Natural killer cell (primary cell): ENCODE measurements around the gene CRCP. TPM values are rescaled to one million over a fixed set of nuclear protein-coding genes. Genes with fewer than 3 reads are reported as not detected.
A peak's percentile ranks its signal among the peaks of the same experiment; 100 is the strongest.
"Not testable (repeated sequence)": the region's sequence is repeated elsewhere in the genome, so short reads cannot be mapped to it uniquely, and the experiment has no call there.

Experiments used
- ATAC-seq, 3 donors: fragments of 150-1000 bp in 2 of 3; fragments of 200-7000 bp in 1 of 3; cut with Tn5 transposase; 1 replicate in 1 of 3; 2 replicates in 2 of 3; pipeline ENCODE4 v1.10.0; 2021; ENCODE audit warnings: mild to moderate bottlenecking in 2 of 3, moderate library complexity in 2 of 3
- DNase-seq, 2 donors: peaks; one replicate each; pipeline versions ENCODE4 v3.0.0 to v3.0.0-alpha.2; 2013 to 2021; ENCODE audit warnings: mixed read lengths in 1 of 2
- H3K27ac ChIP-seq: one replicate; pipeline ENCODE4 v1.5.1; 2013; ENCODE audit warnings: mild to moderate bottlenecking, low read length
- H3K27me3 ChIP-seq: one replicate; pipeline ENCODE4 v1.6.1; 2013; ENCODE audit warnings: low read length; ENCODE audit not compliant: control insufficient read depth, insufficient read depth
- H3K36me3 ChIP-seq: one replicate; pipeline ENCODE4 v1.6.1; 2013; ENCODE audit warnings: low read length; ENCODE audit not compliant: control insufficient read depth, insufficient read depth
- H3K4me1 ChIP-seq: one replicate; pipeline ENCODE4 v1.6.1; 2013; ENCODE audit warnings: low read length; ENCODE audit not compliant: control insufficient read depth, insufficient read depth
- H3K4me3 ChIP-seq: one replicate; pipeline ENCODE4 v1.5.1; 2013; ENCODE audit warnings: low read length
- H3K9me3 ChIP-seq: one replicate; pipeline ENCODE4 v1.6.1; 2013; ENCODE audit warnings: low read length; ENCODE audit not compliant: control insufficient read depth, insufficient read depth
- H3K27ac Mint-ChIP-seq, 2 donors: one replicate each; pipeline ENCODE4 v1.8.0; 2022; ENCODE audit warnings: mild to moderate bottlenecking in 2 of 2, mixed read lengths in 2 of 2, moderate library complexity in 1 of 2
- H3K27me3 Mint-ChIP-seq, 2 donors: one replicate each; pipeline ENCODE4 v1.8.0; 2022; ENCODE audit warnings: low read depth in 2 of 2, mixed read lengths in 2 of 2
- H3K36me3 Mint-ChIP-seq: one replicate; pipeline ENCODE4 v1.8.0; 2022; ENCODE audit warnings: mixed read lengths
- H3K4me1 Mint-ChIP-seq, 2 donors: one replicate each; pipeline ENCODE4 v1.8.0; 2022; ENCODE audit warnings: mixed read lengths in 2 of 2
- H3K4me3 Mint-ChIP-seq: one replicate; pipeline ENCODE4 v1.8.0; 2022; ENCODE audit warnings: mild to moderate bottlenecking, moderate library complexity, mixed read lengths
- H3K9me3 Mint-ChIP-seq, 2 donors: one replicate each; pipeline ENCODE4 v1.8.0; 2022; ENCODE audit warnings: mixed read lengths in 2 of 2
- WGBS: methylation state at CpG from one replicate; pipeline ENCODE4 v1.1.7; 2013; ENCODE audit warnings: missing lambda C conversion rate; ENCODE audit not compliant: insufficient coverage; 5-methylcytosine and 5-hydroxymethylcytosine counted together
- intact Hi-C: fragments of 100-400 bp; cut with micrococcal nuclease; formaldehyde crosslinking; loops from one replicate; pipeline ENCODE4 v1.14.2; 2022
- total RNA-seq, 4 donors: library from RNA; stranded (reverse); fragments of 120-200 nt in 1 of 4; gene quantifications; one replicate each; pipeline versions ENCODE4 v1.2.3 to v1.2.4, GENCODE V29; 2013 to 2022
- TF ChIP-seq, protein P1 (sequence below): fragments of 200-600 bp; IDR thresholded peaks from one replicate; pipeline ENCODE4 v1.8.0; 2022; ENCODE audit warnings: antibody characterized with exemption

The CRCP gene
- total RNA-seq, 3 donors from 2014 or later (not counting 1 experiment from before 2014, with no cell fraction given), result 67.5 to 72.1 (median 68.0) TPM

GRCh38 chr7:66152371-66153191, 37.9 kb downstream of the CRCP start:
- WGBS, result 84% methylated on average over 12 of the region's 12 CpGs
- Histone ChIP-seq H3K9me3 (no peaks in the 10 kb centered on the region), H3K4me3 (no peak overlapping the region), H3K27ac (peak overlapping the region; percentile 24), H3K4me1 (peaks cover 31% of the 10 kb centered on the region), H3K27me3 (no peaks in the 10 kb centered on the region), H3K36me3 (peaks cover 27% of the 10 kb centered on the region)
- H3K4me3 Mint-ChIP-seq, result peak overlapping the region; percentile 73
- H3K27me3 Mint-ChIP-seq, result no peaks in the 10 kb centered on the region
- H3K27ac Mint-ChIP-seq, result peak overlapping the region; percentile 86 to 95
- H3K36me3 Mint-ChIP-seq, result no peaks in the 10 kb centered on the region
- ATAC-seq (no peak), DNase-seq (no peak)
- H3K4me1 Mint-ChIP-seq, result peaks cover 35 to 36% of the 10 kb centered on the region in 2 donors
- no peaks in the 10 kb centered on the region for H3K9me3 Mint-ChIP-seq
- TF ChIP-seq, protein P1, sequence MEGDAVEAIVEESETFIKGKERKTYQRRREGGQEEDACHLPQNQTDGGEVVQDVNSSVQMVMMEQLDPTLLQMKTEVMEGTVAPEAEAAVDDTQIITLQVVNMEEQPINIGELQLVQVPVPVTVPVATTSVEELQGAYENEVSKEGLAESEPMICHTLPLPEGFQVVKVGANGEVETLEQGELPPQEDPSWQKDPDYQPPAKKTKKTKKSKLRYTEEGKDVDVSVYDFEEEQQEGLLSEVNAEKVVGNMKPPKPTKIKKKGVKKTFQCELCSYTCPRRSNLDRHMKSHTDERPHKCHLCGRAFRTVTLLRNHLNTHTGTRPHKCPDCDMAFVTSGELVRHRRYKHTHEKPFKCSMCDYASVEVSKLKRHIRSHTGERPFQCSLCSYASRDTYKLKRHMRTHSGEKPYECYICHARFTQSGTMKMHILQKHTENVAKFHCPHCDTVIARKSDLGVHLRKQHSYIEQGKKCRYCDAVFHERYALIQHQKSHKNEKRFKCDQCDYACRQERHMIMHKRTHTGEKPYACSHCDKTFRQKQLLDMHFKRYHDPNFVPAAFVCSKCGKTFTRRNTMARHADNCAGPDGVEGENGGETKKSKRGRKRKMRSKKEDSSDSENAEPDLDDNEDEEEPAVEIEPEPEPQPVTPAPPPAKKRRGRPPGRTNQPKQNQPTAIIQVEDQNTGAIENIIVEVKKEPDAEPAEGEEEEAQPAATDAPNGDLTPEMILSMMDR, result no peak
- intact Hi-C loops, result no loop called here

GRCh38 chr7:66153691-66154090, 39.0 kb downstream of the CRCP start:
- no peak overlapping the region for H3K27ac ChIP-seq
- WGBS, result 98% methylated on average over 11 of the region's 11 CpGs
- no peak for ATAC-seq
- Mint-ChIP-seq H3K27me3 (no peaks in the 10 kb centered on the region), H3K27ac (peak overlapping the region in 1 of 2 donors; percentile 86), H3K4me1 (peaks cover 24 to 27% of the 10 kb centered on the region in 2 donors), H3K4me3 (no peak overlapping the region), H3K9me3 (no peaks in the 10 kb centered on the region), H3K36me3 (no peaks in the 10 kb centered on the region)
- peaks cover 21% of the 10 kb centered on the region for H3K4me1 ChIP-seq
- H3K9me3 ChIP-seq, result no peaks in the 10 kb centered on the region
- TF ChIP-seq, protein P1, result no peak
- intact Hi-C loops, result no loop called here
- H3K4me3 ChIP-seq, result no peak overlapping the region
- no peak for DNase-seq
- peaks cover 27% of the 10 kb centered on the region for H3K36me3 ChIP-seq
- H3K27me3 ChIP-seq, result no peaks in the 10 kb centered on the region

- 94% methylated on average over 5 of the region's 7 CpGs for WGBS
- H3K27ac ChIP-seq, H3K4me3 ChIP-seq, H3K4me1 Mint-ChIP-seq, H3K9me3 Mint-ChIP-seq, intact Hi-C loops, DNase-seq, ATAC-seq, H3K27ac Mint-ChIP-seq, H3K27me3 ChIP-seq, H3K9me3 ChIP-seq, H3K4me1 ChIP-seq, H3K27me3 Mint-ChIP-seq, H3K36me3 Mint-ChIP-seq, H3K4me3 Mint-ChIP-seq: not testable (repeated sequence)
- peaks cover 25% of the 10 kb centered on the region for H3K36me3 ChIP-seq
Observed at GRCh38 chr7:66156035-66156434, 41.4 kb downstream of the CRCP start.

- intact Hi-C loops, result no loop called here
Observed at GRCh38 chr7:66157060-66157459, 42.4 kb downstream of the CRCP start.

More at GRCh38 chr7:66157060-66157459, 42.4 kb downstream of the CRCP start:
- ATAC-seq (no peak), DNase-seq (no peak)
- Histone ChIP-seq H3K4me3 (no peak overlapping the region), H3K4me1 (no peaks in the 10 kb centered on the region), H3K27me3 (no peaks in the 10 kb centered on the region), H3K36me3 (peaks cover 22% of the 10 kb centered on the region), H3K9me3 (no peaks in the 10 kb centered on the region), H3K27ac (no peak overlapping the region)
- TF ChIP-seq, protein P1, result no peak
- Mint-ChIP-seq H3K4me1 (peaks cover 3 to 4% of the 10 kb centered on the region in 2 donors), H3K36me3 (no peaks in the 10 kb centered on the region), H3K9me3 (no peaks in the 10 kb centered on the region), H3K4me3 (no peak overlapping the region), H3K27ac (no peak overlapping the region), H3K27me3 (no peaks in the 10 kb centered on the region)
- WGBS, result 66% methylated on average over 3 of the region's 3 CpGs
